Activated T-cell treated with anti-CD3 and anti-CD28 coated beads, Interleukin-2, amount 50 U/mL, for 4 hours (primary cell): ENCODE data around the gene GTF2H1. TPM values are rescaled to one million over a fixed set of nuclear protein-coding genes. Genes with fewer than 3 reads are reported as not detected.

Experiments
- ATAC-seq, 2 donors: fragments of 200-7000 bp; cut with Tn5 transposase; one replicate each; pipeline ENCODE4 v1.10.0; 2021
- DNase-seq: peaks from one replicate; pipeline ENCODE4 v3.0.0-alpha.2; 2020
- H3K27me3 Mint-ChIP-seq: one replicate; pipeline ENCODE4 v1.8.0; 2021; ENCODE audit warnings: low read depth, mixed read lengths
- H3K36me3 Mint-ChIP-seq: one replicate; pipeline ENCODE4 v1.8.0; 2022; ENCODE audit warnings: mixed read lengths; ENCODE audit not compliant: insufficient read depth
- H3K4me1 Mint-ChIP-seq: one replicate; pipeline ENCODE4 v1.8.0; 2021; ENCODE audit warnings: low read depth, mixed read lengths
- H3K4me3 Mint-ChIP-seq: one replicate; pipeline ENCODE4 v1.8.0; 2021; ENCODE audit warnings: mild to moderate bottlenecking, moderate library complexity, mixed read lengths
- H3K9me3 Mint-ChIP-seq: one replicate; pipeline ENCODE4 v1.8.0; 2021; ENCODE audit warnings: mixed read lengths
- total RNA-seq, 3 donors: library from RNA; stranded (reverse); gene quantifications; one replicate each; pipeline ENCODE4 v1.2.1, GENCODE V29; 2021

The GTF2H1 gene
- total RNA-seq, 3 donors from 2014 or later = 52.4 to 58.0 (median 56.1) TPM

GRCh38 chr11:18330921-18331320 lies 8.6 kb downstream of the GTF2H1 start:
- Mint-ChIP-seq H3K9me3 (no peaks in the 10 kb centered on the region), H3K4me1 (peaks cover 66% of the 10 kb centered on the region), H3K4me3 (peak overlapping the region; percentile 17), H3K27me3 (no peaks in the 10 kb centered on the region), H3K36me3 (peaks cover 52% of the 10 kb centered on the region)
- DNase-seq (no peak), ATAC-seq (no peak)

GRCh38 chr11:18332302-18332701 lies 9.9 kb downstream of the GTF2H1 start:
- Mint-ChIP-seq H3K4me3 (peak overlapping the region; percentile 58), H3K36me3 (peaks cover 48% of the 10 kb centered on the region), H3K4me1 (peaks cover 60% of the 10 kb centered on the region), H3K27me3 (no peaks in the 10 kb centered on the region), H3K9me3 (no peaks in the 10 kb centered on the region)
- ATAC-seq (peak; percentile 53 to 63), DNase-seq (no peak)

GRCh38 chr11:18332891-18333290 lies 10.5 kb downstream of the GTF2H1 start:
- peak overlapping the region; percentile 63 for H3K4me3 Mint-ChIP-seq
- ATAC-seq (no peak), DNase-seq (no peak)
- H3K36me3 Mint-ChIP-seq = peaks cover 44% of the 10 kb centered on the region
- H3K27me3 Mint-ChIP-seq = no peaks in the 10 kb centered on the region
- H3K4me1 Mint-ChIP-seq = peaks cover 60% of the 10 kb centered on the region
- H3K9me3 Mint-ChIP-seq = no peaks in the 10 kb centered on the region

GRCh38 chr11:18347471-18348125 lies 25.2 kb downstream of the GTF2H1 start:
- ATAC-seq (no peak), DNase-seq (no peak)
- Mint-ChIP-seq H3K9me3 (no peaks in the 10 kb centered on the region), H3K4me3 (no peak overlapping the region), H3K36me3 (peaks cover 42% of the 10 kb centered on the region), H3K4me1 (no peaks in the 10 kb centered on the region), H3K27me3 (no peaks in the 10 kb centered on the region)

- ATAC-seq (no peak), DNase-seq (no peak)
- peaks cover 47% of the 10 kb centered on the region for H3K36me3 Mint-ChIP-seq
- H3K4me1 Mint-ChIP-seq = no peaks in the 10 kb centered on the region
- H3K4me3 Mint-ChIP-seq = no peak overlapping the region
- H3K9me3 Mint-ChIP-seq = no peaks in the 10 kb centered on the region
- no peaks in the 10 kb centered on the region for H3K27me3 Mint-ChIP-seq
These were observed 30.2 kb downstream of the GTF2H1 start for GRCh38 chr11:18352581-18352980.

GRCh38 chr11:18358646-18359045 lies 36.3 kb downstream of the GTF2H1 start:
- no peaks in the 10 kb centered on the region for H3K9me3 Mint-ChIP-seq
- H3K36me3 Mint-ChIP-seq = peaks cover 32% of the 10 kb centered on the region
- no peaks in the 10 kb centered on the region for H3K27me3 Mint-ChIP-seq
- ATAC-seq (no peak), DNase-seq (no peak)
- H3K4me1 Mint-ChIP-seq = no peaks in the 10 kb centered on the region
- no peak overlapping the region for H3K4me3 Mint-ChIP-seq

GRCh38 chr11:18361154-18361553 lies 38.8 kb downstream of the GTF2H1 start:
- H3K9me3 Mint-ChIP-seq = no peaks in the 10 kb centered on the region
- peaks cover 35% of the 10 kb centered on the region for H3K36me3 Mint-ChIP-seq
- no peak for DNase-seq
- no peaks in the 10 kb centered on the region for H3K27me3 Mint-ChIP-seq
- ATAC-seq = no peak
- H3K4me3 Mint-ChIP-seq = no peak overlapping the region
- peaks cover 5% of the 10 kb centered on the region for H3K4me1 Mint-ChIP-seq

GRCh38 chr11:18364495-18365073 lies 42.2 kb downstream of the GTF2H1 start:
- no peak overlapping the region for H3K4me3 Mint-ChIP-seq
- H3K9me3 Mint-ChIP-seq = no peaks in the 10 kb centered on the region
- ATAC-seq = no peak
- no peak for DNase-seq
- H3K27me3 Mint-ChIP-seq = no peaks in the 10 kb centered on the region
- H3K4me1 Mint-ChIP-seq = peaks cover 7% of the 10 kb centered on the region
- peaks cover 28% of the 10 kb centered on the region for H3K36me3 Mint-ChIP-seq

- Mint-ChIP-seq H3K27me3 (no peaks in the 10 kb centered on the region), H3K4me3 (no peak overlapping the region), H3K36me3 (peaks cover 28% of the 10 kb centered on the region), H3K4me1 (peaks cover 7% of the 10 kb centered on the region), H3K9me3 (no peaks in the 10 kb centered on the region)
- ATAC-seq (no peak), DNase-seq (no peak)
These were observed 43.4 kb downstream of the GTF2H1 start for GRCh38 chr11:18365741-18366140.

DNA sequence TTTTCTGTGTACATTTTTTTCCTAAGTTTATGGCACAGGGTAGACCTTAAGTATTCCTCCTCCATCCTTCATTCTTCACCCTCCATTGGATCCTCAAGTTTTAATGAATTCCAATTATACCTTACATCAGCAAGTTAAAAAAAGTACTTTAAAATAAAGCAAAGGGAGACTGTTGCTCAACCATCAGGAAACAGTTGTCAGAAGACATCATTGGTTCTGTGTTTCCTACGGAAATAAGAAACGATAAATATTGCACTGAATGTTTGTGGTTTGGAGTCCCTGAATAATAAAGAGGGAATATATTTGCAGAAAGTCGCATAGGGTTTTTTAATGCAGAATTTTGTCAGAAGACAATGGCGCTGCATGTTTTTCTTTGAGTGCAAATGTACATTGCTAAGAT lies 43.9 kb downstream of the GTF2H1 start:
- H3K36me3 Mint-ChIP-seq = peaks cover 25% of the 10 kb centered on the region
- no peaks in the 10 kb centered on the region for H3K27me3 Mint-ChIP-seq
- DNase-seq (no peak), ATAC-seq (no peak)
- H3K9me3 Mint-ChIP-seq = no peaks in the 10 kb centered on the region
- no peak overlapping the region for H3K4me3 Mint-ChIP-seq
- H3K4me1 Mint-ChIP-seq = peaks cover 7% of the 10 kb centered on the region

GRCh38 chr11:18367431-18367830 lies 45.1 kb downstream of the GTF2H1 start:
- DNase-seq (no peak), ATAC-seq (no peak)
- Mint-ChIP-seq H3K36me3 (peaks cover 25% of the 10 kb centered on the region), H3K4me3 (no peak overlapping the region), H3K27me3 (no peaks in the 10 kb centered on the region), H3K9me3 (no peaks in the 10 kb centered on the region), H3K4me1 (peaks cover 7% of the 10 kb centered on the region)

GRCh38 chr11:18368221-18368620 lies 45.9 kb downstream of the GTF2H1 start:
- no peak overlapping the region for H3K4me3 Mint-ChIP-seq
- H3K4me1 Mint-ChIP-seq = peaks cover 7% of the 10 kb centered on the region
- no peak for ATAC-seq
- no peaks in the 10 kb centered on the region for H3K27me3 Mint-ChIP-seq
- H3K9me3 Mint-ChIP-seq = no peaks in the 10 kb centered on the region
- peaks cover 25% of the 10 kb centered on the region for H3K36me3 Mint-ChIP-seq
- DNase-seq = no peak

DNA sequence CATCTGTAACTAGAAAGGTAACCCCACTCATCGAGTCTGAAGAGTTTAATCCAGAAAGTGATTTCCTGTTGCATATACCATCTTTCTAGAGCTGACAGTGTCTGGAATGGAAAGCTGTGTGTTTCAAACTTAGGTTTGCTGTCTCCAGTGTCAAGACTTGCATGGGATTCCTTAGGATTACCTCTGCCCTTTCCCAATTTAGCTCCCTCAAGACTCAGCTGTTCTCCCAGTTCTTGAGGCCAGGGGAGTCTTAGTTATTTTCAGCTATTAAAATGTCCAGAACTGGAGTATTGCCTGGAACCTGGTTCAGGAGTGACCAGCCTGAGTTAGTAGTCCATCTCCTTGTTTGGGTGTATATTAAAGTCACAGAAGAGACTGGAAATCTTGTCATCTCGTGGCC lies 47.0 kb downstream of the GTF2H1 start:
- no peak for ATAC-seq

DNA sequence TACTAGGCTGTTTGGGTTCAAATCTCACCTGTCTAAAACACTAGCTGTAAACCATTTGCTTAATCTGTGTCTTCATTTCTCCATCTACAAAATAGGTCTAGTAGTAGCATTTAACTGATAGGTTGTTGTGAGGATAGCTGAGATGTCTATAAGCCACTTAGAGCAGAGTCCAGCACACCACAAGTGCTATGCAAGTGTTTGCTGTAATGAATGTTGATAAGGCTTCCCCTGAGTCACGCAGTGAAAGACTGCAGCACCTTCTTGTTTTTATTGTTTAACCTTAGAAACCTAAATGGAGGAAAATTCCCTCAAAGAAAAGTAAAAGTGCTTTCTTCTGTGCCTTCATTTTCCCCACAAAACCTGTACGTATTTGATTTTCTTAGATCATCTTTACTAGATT lies 48.9 kb downstream of the GTF2H1 start:
- Mint-ChIP-seq H3K36me3 (peaks cover 12% of the 10 kb centered on the region), H3K9me3 (no peaks in the 10 kb centered on the region), H3K27me3 (no peaks in the 10 kb centered on the region), H3K4me3 (no peak overlapping the region), H3K4me1 (peaks cover under 1% of the 10 kb centered on the region)
- ATAC-seq (no peak), DNase-seq (no peak)

More for the DNA sequence above, 47.0 kb downstream of the GTF2H1 start:
- Mint-ChIP-seq H3K27me3 (no peaks in the 10 kb centered on the region), H3K4me1 (peaks cover 7% of the 10 kb centered on the region), H3K4me3 (no peak overlapping the region), H3K9me3 (no peaks in the 10 kb centered on the region), H3K36me3 (peaks cover 20% of the 10 kb centered on the region)
- DNase-seq = no peak

DNA sequence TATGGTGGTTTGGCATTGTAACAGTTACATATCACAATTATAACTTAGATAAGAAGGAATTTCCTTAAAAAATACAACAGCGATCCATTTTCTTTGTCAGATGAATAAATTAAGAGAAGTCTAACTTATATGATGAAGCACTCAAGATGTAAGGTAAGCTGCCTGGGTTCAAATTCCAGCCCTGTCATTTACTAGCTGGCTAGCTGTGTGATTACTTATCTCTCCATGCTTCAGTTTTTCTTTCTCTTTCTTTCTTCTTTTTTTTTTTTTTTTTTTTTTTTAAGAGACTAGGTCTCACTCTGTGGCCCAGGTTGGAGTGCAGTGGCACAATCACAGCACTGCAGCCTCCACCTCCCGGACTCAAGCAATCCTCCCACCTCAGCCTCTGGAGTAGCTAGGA lies 49.8 kb downstream of the GTF2H1 start:
- Mint-ChIP-seq H3K9me3 (no peaks in the 10 kb centered on the region), H3K27me3 (no peaks in the 10 kb centered on the region), H3K4me1 (no peaks in the 10 kb centered on the region), H3K4me3 (no peak overlapping the region), H3K36me3 (peaks cover 4% of the 10 kb centered on the region)
- DNase-seq (no peak), ATAC-seq (no peak)
